ENCODE measurements around the gene GALNT17.

Gene GALNT17

DNA sequence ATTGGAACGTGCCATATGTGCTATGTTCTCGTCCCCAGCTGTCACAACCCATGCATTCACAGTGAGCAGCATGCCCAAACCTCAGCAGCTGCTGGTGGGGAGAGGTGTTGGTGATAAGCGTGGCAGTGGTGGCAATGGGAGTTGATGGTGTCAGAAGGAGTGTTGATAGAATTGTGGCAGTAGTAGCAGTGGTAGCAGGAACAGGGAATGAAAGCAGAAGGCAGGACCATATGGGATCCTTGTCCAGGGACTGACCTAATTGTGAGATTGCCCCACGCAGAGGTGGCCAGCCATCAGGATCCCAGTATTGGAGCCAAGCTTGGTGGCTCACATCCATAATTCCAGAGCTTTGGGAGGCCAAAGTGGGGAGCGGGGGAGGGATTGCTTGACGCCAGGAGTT is 276.3 kb downstream of the GALNT17 start:
- TF ChIP-seq, protein P1, sequence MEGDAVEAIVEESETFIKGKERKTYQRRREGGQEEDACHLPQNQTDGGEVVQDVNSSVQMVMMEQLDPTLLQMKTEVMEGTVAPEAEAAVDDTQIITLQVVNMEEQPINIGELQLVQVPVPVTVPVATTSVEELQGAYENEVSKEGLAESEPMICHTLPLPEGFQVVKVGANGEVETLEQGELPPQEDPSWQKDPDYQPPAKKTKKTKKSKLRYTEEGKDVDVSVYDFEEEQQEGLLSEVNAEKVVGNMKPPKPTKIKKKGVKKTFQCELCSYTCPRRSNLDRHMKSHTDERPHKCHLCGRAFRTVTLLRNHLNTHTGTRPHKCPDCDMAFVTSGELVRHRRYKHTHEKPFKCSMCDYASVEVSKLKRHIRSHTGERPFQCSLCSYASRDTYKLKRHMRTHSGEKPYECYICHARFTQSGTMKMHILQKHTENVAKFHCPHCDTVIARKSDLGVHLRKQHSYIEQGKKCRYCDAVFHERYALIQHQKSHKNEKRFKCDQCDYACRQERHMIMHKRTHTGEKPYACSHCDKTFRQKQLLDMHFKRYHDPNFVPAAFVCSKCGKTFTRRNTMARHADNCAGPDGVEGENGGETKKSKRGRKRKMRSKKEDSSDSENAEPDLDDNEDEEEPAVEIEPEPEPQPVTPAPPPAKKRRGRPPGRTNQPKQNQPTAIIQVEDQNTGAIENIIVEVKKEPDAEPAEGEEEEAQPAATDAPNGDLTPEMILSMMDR (IDR thresholded peaks at IDR 0.05), result no peak

DNA sequence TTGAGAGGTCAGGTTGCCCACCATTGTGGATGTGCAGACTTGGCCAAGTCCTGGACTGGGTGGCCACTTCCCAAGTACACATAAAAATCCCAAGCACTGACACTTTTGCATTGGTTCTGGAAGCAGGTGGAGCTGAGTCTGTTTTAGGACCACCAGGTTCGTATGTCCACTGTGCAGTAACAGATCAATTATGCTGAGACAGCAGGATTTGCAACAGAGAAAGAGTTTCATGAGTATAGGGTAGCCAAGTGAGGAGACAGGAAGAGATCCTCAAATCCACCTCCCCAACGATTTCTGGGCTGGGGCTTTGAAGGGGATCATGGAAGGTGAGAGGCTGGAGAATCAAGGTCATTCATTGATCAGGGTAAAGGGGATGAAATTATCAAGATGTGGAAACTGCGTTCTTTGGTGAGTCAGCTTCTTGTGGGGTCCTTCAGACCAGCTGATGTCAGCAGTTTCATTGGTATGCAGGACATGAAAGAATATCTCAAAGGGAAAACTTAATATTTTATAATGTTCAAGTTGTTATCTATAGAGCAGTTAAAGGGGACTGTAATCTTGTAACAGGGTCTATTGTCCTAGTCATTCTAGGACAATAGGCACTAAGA is 277.7 kb downstream of the GALNT17 start:
- TF ChIP-seq, protein P1 (IDR thresholded peaks at IDR 0.05), result no peak

DNA sequence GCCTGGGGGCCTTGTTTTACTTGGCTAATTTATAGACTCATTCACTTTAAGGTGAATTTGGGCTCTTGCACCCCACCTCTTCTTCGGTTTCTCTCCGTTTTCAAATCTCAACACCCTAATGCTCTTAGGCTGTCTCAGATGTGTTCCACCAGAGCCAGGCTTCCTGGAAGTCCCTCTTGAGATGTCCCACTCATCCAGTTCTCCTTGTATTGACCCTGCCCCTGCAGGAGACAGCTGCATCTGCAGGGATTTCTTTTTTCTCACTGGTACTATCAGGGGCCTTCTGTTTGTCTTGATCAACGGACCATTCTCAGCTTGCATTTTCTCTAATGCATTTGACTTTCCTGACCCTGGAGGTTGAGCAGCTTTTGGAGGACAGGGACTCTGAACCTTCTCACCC is 279.5 kb downstream of the GALNT17 start:
- TF ChIP-seq, protein P1 (IDR thresholded peaks at IDR 0.05), result no peak

DNA sequence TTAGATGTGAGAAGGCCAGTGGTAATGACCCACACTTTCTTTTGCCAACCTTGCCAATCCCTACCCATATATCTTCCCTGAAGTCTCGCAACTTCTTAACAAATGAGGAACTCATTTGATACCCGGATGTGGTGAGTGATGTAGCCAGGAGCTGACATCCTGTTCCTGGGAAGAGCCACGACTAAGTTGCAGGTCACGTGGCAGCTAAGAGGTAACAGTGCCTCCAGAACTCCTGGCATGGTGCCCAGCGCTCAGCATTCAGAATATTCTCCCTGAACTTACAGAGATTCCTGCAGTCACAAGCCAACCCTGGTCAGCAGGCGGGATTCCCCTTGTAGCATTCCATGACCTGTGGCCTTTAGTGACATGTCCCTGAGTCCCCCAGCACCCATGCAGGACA is 282.5 kb downstream of the GALNT17 start:
- TF ChIP-seq, protein P1 (IDR thresholded peaks at IDR 0.05), result no peak

DNA sequence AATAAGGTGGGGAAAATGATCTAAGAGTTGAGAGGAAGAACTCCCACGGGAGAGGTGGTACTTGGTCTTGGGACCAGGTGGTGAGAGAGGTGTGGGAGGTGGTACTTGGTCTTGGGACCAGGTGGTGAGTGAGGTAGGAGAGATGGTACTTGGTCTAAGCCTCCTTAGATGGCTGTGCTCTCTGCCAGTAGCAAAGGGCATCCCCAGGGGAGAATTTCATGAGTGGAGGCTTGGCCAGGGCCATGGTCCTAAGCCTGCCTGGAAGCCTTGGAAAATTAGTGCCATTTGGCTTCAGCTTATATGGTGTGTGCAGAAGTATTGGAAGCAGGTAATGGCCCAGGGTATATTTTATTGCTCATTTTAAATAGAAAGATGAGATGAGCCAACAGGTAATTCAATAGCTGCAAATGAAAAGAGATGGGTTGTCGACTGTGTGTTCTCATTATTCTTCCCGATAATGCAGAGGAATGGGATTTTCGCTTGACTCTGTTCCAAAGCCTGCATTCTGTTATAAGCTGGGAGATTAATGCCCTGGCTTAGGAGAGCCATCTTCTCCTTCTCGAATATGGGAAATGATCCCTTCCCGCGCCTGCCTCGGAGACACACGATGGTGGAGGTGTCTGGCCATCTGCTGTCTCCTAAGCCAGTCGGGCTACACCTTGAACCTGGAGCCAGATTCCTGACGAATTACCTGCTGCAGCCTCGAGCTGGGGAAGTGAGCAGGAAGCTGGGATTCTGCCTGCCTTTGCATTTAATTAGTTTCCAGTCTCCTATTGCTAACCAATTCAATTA is 287.8 kb downstream of the GALNT17 start:
- TF ChIP-seq, protein P1 (IDR thresholded peaks at IDR 0.05), result no peak

DNA sequence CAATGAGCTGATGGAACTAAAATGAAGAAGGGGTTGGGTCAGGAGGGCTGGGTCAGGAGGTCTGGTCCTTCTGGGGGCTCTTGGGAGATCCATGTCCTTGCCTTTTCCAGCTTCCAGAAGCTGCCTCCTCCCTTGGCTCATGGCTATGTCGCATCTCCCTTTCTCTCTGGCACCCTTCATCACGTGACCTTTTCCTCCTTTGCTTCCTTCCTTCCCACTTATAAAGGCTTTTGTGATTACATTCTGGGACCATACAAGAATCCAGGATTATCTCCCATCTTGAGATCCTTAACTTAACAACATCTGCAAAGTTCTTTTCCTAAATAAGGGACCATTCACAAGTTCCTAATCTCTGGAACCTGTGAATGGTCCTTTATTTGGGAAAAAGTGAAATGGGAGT is 290.2 kb downstream of the GALNT17 start:
- TF ChIP-seq, protein P1 (IDR thresholded peaks at IDR 0.05), result no peak

DNA sequence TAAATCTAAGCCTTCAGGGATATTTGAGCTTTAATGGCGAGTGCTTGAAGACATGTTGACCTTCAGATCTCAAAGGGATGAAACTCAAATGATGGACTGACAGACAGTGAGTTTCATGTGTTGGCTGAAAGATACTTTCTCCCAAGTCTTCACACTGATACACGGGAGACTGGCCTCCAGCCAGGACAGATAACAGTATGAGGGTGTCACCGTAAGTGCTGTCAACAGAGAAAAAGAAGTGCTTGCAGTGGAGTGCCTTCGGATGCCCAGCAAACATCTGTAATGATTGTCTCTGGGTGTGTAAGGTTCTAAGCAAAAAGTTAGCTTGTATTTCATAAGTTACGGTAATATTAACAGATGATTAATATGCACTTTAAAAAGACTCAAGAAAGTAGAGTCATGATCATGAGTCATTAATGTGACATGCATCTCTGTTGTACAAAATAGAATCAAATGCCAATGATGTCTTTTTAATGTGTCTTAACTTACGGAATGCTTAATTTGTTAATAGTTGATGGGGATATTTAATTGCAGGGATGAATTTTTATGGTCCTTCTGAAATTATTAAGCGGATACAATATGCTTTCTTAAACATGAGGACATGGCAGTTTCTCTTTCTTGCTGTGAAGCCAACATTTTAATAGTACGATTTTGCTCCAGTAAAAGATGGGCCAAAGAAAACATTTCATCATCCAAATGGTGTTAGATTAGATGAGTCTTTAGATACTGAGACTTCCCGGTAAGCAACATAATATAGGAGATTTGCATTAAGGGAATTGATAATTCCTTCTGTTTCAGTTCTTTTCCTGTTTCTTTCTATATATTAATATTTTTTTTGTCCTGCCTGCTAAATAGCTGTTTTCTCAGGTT is 292.5 kb downstream of the GALNT17 start:
- TF ChIP-seq, protein P1 (IDR thresholded peaks at IDR 0.05), result no peak
